Measurements from ENCODE around the gene FBRSL1. TPM values are rescaled to one million over a fixed set of nuclear protein-coding genes. Genes with fewer than 3 reads are reported as not detected.

The FBRSL1 gene
- total RNA-seq, 1 donor from 2014 or later = 199 TPM

GRCh38 chr12:132514216-132514820, 24.4 kb downstream of the FBRSL1 start:
- no peak for DNase-seq (ENCODE audit: low spot score, unreplicated experiment)
- H3K36me3 Mint-ChIP-seq (ENCODE audit: insufficient read depth) = peaks cover 14% of the 10 kb centered on the region
- H3K4me1 Mint-ChIP-seq (ENCODE audit: low read depth) = peaks cover 34% of the 10 kb centered on the region
- no peaks in the 10 kb centered on the region for H3K9me3 Mint-ChIP-seq (ENCODE audit: low read depth)
- TF ChIP-seq CTCF (IDR thresholded peaks at IDR 0.05; ENCODE audit: unreplicated experiment) = no peak
- no peaks in the 10 kb centered on the region for H3K27me3 Mint-ChIP-seq
- H3K27ac Mint-ChIP-seq = peak overlapping the region; percentile 56
- no peak overlapping the region for H3K4me3 Mint-ChIP-seq (ENCODE audit: low read depth)

GRCh38 chr12:132514838-132515237, 24.9 kb downstream of the FBRSL1 start:
- no peak for TF ChIP-seq CTCF (IDR thresholded peaks at IDR 0.05; ENCODE audit: unreplicated experiment)
- peaks cover 34% of the 10 kb centered on the region for H3K4me1 Mint-ChIP-seq (ENCODE audit: low read depth)
- H3K4me3 Mint-ChIP-seq (ENCODE audit: low read depth) = no peak overlapping the region
- H3K9me3 Mint-ChIP-seq (ENCODE audit: low read depth) = no peaks in the 10 kb centered on the region
- peak overlapping the region; percentile 93 for H3K27ac Mint-ChIP-seq
- peaks cover 14% of the 10 kb centered on the region for H3K36me3 Mint-ChIP-seq (ENCODE audit: insufficient read depth)
- no peaks in the 10 kb centered on the region for H3K27me3 Mint-ChIP-seq
- no peak for DNase-seq (ENCODE audit: low spot score, unreplicated experiment)

- DNase-seq (ENCODE audit: low spot score, unreplicated experiment) = no peak
- peaks cover 42% of the 10 kb centered on the region for H3K4me1 Mint-ChIP-seq (ENCODE audit: low read depth)
- no peak overlapping the region for H3K4me3 Mint-ChIP-seq (ENCODE audit: low read depth)
- H3K27me3 Mint-ChIP-seq = no peaks in the 10 kb centered on the region
- no peak for TF ChIP-seq CTCF (IDR thresholded peaks at IDR 0.05; ENCODE audit: unreplicated experiment)
- H3K36me3 Mint-ChIP-seq (ENCODE audit: insufficient read depth) = peaks cover 14% of the 10 kb centered on the region
- no peaks in the 10 kb centered on the region for H3K9me3 Mint-ChIP-seq (ENCODE audit: low read depth)
- peak overlapping the region; percentile 92 for H3K27ac Mint-ChIP-seq
Measured at GRCh38 chr12:132516095-132517012, 26.4 kb downstream of the FBRSL1 start.

- H3K9me3 Mint-ChIP-seq (ENCODE audit: low read depth) = no peaks in the 10 kb centered on the region
- DNase-seq (ENCODE audit: low spot score, unreplicated experiment) = no peak
- H3K4me3 Mint-ChIP-seq (ENCODE audit: low read depth) = peak overlapping the region; percentile 51
- no peaks in the 10 kb centered on the region for H3K27me3 Mint-ChIP-seq
- peak overlapping the region; percentile 92 for H3K27ac Mint-ChIP-seq
- peaks cover 14% of the 10 kb centered on the region for H3K36me3 Mint-ChIP-seq (ENCODE audit: insufficient read depth)
- peaks cover 44% of the 10 kb centered on the region for H3K4me1 Mint-ChIP-seq (ENCODE audit: low read depth)
- no peak for TF ChIP-seq CTCF (IDR thresholded peaks at IDR 0.05; ENCODE audit: unreplicated experiment)
Measured at GRCh38 chr12:132517013-132517739, 27.2 kb downstream of the FBRSL1 start.

GRCh38 chr12:132517740-132518100, 27.8 kb downstream of the FBRSL1 start:
- Mint-ChIP-seq H3K9me3 (ENCODE audit: low read depth) (no peaks in the 10 kb centered on the region), H3K27ac (peak overlapping the region; percentile 92), H3K27me3 (no peaks in the 10 kb centered on the region), H3K4me1 (ENCODE audit: low read depth) (peaks cover 44% of the 10 kb centered on the region), H3K4me3 (ENCODE audit: low read depth) (peak overlapping the region; percentile 51), H3K36me3 (ENCODE audit: insufficient read depth) (peaks cover 14% of the 10 kb centered on the region)
- no peak for TF ChIP-seq CTCF (IDR thresholded peaks at IDR 0.05; ENCODE audit: unreplicated experiment)
- DNase-seq (ENCODE audit: low spot score, unreplicated experiment) = no peak
